Right forelimb (tissue), 1 donor: ENCODE results near the gene VWA8.
"Not testable (repeated sequence)": the region's sequence is repeated elsewhere in the genome, so short reads cannot be mapped to it uniquely, and the experiment has no call there.

ENCODE experiments used
- DNase-seq: peaks from one replicate; pipeline ENCODE4 v3.0.0-alpha.2; 2018

VWA8 gene

DNA sequence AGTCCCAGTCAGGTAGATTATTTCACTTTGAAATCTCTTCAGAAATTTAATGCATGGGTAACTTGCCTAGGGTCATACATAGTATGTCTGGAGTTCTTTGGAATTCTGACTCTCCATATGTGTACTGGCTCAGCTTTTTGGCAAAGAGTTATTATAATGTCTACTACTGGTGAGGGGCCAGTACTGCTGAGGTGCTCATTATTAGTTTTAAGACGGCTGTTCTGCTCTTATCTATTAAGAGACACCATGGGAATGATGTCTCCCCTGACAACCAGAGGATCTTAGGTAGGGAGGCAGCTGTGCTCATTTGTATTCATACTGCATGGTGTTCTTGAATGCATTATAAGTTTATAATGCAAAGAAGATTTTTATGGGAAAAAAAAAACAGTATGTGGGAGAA is 319.5 kb downstream of the VWA8 start:
- DNase-seq, result no peak

GRCh38 chr13:41639955-41640780 is 320.7 kb downstream of the VWA8 start:
- no peak for DNase-seq

DNA sequence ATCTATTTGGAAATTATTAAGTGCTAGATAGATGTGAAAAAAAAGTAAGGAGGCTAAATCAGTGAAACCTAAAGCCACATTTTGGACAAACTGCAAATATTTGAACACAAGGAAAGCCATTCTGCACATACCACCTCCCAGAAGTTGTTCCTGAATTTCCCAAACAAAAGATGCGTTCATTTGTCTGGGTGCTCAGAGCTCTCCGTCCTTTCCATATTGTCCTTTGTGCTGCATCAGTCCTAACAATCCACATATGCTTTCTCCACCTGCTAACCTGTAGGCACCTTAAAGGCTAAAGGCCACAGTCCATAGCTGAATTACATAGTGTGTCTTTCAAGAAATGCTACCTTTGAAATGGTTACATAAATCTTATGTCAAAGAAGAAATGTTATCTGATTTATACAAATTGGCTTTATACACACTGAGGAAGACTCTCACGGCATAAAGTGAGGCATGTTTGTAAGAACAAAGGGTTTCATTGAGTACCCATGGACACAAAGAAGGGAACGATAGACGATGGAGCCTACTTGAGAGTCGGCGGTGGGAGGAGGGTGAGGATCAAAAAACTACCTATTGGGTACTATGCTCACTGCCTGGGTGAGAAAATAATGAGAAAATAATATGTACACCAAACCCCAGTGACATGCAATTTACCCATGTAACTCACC is 321.5 kb downstream of the VWA8 start:
- no peak for DNase-seq

DNA sequence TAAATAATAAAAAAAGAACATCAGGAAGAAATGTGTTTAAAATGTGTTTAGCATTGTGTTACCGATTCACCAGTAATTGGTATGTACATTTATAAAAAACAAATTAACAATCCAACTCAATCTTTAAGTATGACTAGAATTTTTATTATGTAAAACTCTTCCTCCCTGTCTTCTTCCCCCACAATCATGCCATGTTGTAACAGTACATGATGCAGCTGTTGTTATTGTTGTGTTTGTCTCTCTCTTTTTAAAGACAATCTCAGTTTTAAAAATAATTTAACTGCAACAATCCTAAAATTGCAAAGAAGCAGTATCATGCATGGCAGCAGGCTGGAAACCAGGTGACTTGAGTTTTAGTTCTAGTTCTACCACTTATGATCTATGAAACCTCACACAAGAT is 323.3 kb downstream of the VWA8 start:
- no peak for DNase-seq

DNA sequence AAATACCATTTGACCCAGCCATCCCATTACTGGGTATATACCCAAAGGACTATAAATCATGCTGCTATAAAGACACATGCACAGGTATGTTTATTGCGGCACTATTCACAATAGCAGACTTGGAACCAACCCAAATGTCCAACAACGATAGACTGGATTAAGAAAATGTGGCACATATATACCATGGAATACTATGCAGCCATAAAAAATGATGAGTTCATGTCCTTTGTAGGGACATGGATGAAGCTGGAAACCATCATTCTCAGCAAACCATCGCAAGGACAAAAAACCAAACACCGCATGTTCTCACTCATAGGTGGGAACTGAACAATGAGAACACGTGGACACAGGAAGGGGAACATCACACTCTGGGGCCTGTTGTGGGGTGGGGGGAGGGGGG is 323.9 kb downstream of the VWA8 start:
- DNase-seq, result not testable (repeated sequence)

DNA sequence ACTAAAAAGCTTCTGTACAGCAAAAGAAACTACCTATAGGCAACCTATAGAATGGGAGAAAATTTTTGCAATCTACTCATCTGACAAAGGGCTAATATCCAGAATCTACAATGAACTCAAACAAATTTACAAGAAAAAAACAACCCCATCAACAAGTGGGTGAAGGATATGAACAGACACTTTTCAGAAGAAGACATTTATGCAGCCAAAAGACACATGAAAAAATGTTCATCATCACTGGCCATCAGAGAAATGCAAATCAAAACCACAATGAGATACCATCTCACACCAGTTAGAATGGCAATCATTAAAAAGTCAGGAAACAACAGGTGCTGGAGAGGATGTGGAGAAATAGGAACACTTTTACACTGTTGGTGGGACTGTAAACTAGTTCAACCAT is 324.3 kb downstream of the VWA8 start:
- not testable (repeated sequence) for DNase-seq

GRCh38 chr13:41634407-41634806 is 326.5 kb downstream of the VWA8 start:
- DNase-seq, result no peak

DNA sequence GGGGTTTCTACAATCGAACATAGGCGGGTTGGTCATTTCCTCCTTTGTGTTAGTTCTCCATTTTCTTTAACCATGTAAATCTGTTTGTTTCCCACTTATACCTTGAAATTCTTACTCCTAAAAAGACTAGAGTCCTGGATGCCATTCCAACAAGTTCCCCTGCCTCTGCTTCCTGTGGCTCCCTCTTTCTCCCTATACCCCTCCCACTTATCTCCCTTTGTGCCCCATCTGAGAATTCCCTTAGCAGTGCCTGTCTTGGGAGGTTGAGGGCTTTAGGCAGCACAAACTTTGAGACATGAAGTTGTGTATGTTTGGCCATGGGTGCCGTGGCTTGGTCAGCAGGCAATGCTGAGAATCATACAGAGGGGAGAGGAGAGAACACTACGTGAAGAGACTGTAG is 327.1 kb downstream of the VWA8 start:
- no peak for DNase-seq

DNA sequence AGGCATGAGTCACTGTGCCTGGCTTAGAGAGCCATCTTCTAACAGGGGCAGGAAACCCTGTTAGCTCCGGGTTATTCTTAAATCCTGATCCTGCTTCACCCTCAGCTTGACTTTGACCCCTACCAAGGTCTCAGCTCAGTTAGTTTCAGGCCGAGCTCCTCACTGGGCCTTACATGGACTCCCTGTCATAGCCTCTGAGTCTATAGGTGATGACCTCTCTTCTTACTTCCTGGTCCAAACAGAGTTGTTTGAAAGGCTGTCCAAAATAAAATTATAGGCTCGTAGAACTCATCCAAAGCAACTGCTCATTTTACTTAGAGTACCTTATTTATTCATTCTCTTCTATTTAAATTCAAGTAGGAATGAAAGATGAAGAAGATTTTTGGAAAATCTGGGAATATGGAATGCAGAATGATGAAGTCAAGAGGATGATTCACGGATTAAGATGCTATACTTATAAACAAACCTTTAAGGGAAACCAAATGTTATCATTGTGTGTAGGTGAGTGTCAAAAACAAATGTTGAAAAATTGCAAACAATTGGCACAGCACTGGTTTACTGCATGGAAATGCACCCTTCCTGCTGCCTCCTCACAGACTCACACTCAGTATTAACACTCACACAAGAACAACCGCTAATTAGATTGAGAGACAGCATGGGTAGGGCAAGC is 329.5 kb downstream of the VWA8 start:
- no peak for DNase-seq

DNA sequence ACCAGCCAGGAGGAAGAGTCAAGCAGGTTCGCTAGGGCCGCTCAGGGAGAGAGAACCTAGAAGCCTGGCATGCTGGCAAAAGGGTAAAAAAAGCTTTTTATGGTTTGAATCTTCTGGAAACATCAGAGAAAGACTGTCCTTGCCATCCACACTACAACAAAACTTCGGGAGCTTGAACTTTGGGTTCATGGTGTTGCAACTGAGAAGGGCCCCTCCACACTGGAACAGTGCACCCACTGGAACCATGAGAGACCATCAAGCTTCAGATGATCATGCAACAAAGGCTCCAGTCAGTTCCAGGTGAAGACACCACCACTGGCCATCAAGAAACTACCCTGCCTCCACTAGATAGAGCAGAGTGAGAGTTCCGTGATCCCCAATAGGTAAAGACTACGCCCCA is 333.5 kb downstream of the VWA8 start:
- no peak for DNase-seq

GRCh38 chr13:41624041-41624440 is 336.9 kb downstream of the VWA8 start:
- DNase-seq, result no peak

DNA sequence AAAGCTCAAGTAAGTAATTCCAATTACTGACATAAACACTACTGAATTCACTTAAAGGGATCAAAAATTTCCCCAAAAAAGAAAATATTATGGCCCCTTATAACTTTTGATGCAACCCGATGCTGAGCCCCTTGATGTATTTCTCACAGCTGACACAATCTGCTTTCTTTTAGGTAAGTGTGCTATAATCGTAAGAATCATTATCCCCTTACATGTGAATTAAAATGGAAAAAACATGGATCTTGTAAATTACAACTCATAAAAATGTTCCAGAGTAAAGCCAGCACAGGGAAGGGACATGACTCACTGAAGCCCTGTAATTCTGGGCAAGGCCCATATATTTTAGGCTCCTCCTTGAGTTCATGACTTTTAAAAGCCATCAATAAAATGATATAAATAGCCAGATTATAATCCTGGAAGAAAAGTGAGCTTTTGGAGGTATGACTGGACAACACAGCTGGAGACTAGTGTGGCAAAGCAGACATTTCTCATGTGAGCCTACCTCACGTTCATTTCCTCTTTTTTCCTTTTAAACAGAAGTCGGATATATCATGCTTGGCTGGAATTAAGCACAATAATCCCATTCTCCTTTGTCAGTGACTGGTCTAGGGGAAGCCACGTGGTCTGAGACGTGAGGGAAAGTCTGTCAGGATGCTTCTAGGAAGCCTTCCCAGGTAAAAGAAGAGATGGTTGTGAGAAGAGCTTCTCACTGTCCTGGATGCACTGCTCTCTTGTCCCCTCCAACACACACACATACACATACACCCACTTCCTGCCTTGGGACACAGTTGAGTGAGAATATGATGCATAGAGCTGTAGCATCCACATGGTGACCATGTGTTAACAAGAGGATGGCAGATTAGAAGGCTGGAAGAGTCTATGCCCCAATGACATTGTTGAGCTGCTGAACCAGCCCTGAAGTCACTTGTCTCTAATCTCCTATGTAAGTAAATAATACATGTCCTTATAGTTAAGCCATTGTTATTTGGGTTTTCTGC is 338.2 kb downstream of the VWA8 start:
- no peak for DNase-seq

DNA sequence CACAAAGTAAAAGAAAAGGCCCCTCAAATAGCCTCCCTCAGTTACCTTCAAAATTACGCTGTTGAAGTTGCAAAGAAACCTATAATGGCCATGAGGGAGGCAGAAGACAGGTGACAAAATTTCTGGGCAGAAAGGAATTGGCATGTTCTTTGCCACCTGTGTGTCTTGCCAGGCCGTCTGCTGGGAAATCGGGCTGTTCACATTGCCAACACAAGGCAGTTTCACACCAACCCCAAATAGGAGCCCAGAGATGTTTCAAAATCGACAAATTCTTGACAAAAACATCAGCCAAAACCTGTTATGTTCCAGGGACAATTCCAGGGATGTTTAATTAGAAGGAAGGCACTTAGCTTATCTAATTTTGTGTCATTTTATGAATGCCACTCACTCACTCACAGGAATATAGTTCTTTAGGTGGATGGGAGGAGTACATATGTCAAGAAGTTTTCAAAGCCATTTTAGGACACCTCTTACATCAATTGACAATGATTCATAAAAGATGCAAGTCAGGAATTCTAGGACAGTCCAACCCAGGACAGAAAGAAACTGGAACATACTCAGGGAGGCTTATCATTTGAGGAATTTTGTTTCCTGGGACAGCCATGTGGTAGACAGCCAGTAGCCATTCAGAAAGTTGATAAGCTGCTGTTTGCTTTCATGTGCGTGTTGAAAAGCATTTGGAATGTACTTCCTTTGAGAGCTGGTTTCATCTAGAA is 339.0 kb downstream of the VWA8 start:
- DNase-seq, result no peak

DNA sequence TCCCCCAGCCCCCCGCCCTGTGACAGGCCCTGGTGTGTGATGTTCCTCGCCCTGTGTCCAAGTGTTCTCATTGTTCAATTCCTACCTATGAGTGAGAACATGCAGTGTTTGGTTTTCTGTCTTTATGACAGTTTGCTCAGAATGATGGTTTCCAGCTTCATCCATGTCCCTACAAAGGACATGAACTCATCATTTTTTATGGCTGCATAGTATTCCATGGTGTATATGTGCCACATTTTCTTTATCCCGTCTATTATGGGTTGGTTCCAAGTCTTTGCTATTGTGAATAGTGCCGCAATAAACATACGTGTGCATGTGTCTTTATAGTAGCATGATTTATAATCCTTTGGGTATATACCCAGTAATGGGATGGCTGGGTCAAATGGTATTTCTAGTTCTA is 343.3 kb downstream of the VWA8 start:
- DNase-seq, result not testable (repeated sequence)

DNA sequence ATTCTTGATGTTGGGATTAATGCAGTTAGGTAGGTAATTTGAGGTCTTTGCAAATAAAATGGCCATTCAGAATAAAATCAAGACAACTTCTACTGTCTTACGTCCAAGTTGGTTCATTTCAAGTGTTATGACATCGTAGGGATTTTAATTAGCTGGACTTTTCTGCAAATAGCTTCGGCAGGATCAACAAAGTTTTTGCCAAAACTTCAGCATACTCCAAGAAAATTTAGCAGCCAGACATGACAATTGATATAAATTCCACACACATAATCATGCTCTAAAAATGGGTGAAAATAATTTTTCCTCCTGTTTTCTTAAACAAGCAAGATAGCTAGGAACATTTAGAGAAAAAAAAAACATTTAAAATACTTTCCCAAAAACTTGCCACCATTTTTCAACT is 344.8 kb downstream of the VWA8 start:
- DNase-seq, result no peak

DNA sequence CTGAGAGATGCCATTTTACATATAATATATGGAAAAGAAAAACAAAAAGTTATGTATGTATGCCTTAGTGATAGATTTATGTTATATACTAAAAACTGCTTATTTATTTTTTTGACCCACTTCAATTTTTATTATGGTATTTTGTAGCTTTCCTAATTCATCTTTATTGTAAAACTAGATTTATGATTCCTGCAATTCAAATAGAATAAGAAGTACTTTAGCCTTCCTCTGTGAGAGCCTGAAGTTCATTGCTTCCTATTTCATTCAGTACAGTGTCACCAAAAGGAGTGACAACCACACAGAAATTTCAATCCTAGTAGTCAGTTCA is 345.4 kb downstream of the VWA8 start:
- DNase-seq, result no peak

GRCh38 chr13:41614671-41615527 is 346.0 kb downstream of the VWA8 start:
- DNase-seq, result no peak

DNA sequence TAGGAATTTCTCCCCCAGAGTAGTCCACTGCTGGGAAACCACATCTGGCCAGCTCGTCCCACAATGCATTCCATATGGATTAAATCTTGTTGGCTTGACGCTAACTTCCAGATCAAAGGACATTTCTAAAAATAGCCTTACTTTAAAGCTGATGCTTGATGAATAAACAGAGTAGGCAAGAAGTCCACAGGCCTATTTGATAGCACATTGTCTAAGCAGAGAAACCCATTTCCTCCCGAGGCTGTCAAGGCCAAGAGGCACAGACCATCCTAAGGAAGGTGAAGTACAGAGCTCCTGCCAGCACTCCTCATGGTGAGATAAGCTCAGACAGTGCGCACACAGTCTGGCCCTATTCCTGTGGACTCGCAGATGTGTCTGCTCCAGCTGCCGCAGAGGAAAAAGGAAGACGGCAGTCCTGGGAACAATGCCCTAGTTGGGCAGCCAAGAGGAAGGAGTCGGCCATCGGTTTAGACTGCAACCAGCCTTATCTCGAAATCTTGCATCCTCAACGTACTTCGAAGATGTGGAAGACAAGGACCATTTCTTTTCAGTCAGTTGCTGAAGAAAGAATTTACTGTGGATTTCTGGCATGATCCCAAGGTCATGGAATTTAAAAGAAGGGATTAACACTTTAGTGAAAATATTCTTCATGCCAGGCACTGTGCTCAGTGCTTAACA is 346.8 kb downstream of the VWA8 start:
- peak; percentile 58 for DNase-seq

DNA sequence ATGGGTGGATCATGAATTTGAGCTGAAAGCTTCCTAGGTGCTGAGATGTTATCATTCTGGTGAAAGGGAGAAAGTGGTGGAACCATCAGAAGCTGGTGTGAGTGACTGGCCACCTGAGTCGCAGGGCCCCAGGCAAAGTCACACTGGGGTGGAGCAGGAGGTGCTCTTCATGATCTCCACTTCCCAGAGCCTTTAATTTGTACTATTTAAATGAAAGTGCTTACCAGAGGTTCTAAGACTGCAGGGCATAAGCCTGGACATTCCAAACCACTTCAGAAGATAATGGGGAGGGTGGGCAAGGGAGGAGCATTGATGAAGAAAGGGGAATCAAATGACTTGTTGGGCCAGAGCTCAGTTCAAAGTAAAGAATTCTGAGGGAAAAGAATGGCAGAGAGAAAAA is 347.4 kb downstream of the VWA8 start:
- no peak for DNase-seq

DNA sequence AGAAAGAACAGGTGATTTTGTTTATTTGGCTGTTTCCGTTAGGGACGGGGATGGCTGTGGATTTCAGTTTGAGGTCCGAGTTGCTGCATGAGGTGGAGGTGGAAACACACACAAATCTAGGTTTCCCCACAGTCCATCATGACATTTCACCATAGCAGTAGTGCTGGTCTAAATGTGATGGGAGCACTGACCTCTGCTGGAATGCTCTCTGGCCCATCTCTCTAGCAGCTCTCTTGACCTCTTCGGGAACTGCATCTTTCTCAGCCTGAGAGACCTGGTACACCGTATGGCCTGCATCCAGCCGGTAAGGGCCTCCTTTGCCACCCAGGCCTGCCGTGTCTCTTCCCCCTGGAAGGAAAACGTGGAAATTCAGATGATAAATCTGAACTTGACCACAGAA is 349.5 kb downstream of the VWA8 start:
- no peak for DNase-seq

DNA sequence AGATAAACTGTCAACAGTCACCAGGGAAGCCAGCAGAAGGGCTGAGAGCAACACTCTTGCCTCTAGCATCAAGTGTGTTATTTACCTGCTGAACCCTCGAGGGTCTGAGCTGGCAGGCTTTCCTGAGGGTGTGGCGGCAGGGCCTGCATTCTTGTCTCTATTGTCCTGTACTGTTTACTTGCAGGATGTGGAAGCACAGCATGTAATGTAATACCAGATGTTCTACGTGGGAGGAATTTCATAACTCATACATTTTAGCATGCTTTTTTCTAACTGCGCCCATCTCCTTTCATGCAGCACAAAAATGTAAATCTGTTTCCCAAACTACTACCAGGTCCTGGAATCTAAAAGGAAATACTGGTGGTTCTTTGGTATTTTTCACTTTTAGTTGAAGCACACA is 350.5 kb downstream of the VWA8 start:
- no peak for DNase-seq
